GM18868 (cell line): ENCODE data around the gene SLC41A1.

Experiments
- ATAC-seq: cut with Tn5 transposase; IDR thresholded peaks from one replicate; pipeline ENCODE4 v1.9.1; 2021; ENCODE audit warnings: mild to moderate bottlenecking, moderate library complexity; ENCODE audit not compliant: unreplicated experiment

SLC41A1 gene

DNA sequence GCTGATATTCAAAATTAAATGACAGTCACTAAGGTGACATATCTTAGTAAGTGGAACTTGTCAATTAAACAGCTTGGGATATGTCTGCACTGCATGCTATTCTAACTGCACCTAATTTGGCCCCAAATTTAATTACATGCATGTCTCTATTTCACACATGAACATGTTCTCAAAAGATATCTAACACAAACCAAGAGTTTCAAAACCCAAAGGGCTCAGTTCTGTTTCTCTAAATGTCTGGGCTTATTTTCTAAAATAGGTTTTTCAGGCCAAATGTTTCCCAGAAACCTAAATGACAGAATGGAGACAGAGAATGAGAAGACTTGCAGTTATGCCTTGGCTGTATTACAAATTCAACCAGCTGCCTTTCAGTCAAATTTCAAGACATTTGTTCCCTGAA lies 49.0 kb downstream of the SLC41A1 start:
- no peak for ATAC-seq

DNA sequence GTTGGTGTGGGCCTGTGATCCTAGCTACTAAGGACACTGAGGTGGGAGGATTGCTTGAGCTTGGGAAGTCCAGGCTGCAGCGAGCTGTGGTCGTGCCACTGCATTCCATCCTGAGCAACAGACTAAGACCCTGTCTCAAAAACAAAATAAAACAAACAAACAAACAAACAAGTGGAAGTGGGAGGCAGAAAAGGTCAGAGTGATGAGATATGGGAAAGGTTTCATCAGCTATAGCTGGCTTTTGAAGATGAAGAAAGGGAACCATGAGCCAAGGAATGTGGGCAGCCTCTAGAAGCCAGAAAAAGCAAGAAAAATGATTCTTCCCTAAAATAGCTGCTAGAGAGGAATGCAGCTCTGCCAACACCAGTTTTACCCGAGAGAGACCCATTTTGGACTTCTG lies 52.4 kb downstream of the SLC41A1 start:
- no peak for ATAC-seq

DNA sequence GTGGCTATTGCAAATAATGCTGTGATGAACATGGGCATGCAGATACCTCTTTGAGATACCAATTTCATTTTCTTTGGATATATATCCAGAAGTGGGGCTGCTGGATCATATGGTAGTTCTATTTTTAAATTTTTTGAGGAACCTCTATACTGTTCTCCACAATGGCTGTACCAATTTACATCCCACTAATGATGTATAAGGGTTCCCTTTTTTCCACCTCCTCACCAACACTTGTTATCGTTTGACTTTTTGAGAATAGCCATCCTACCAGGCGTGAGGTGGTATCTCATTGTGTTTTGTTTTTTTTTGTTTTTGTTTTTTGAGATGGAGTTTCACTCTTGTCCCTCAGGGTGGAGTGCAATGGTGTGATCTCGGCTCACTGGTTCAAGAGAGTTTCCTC lies 56.4 kb downstream of the SLC41A1 start:
- no peak for ATAC-seq

DNA sequence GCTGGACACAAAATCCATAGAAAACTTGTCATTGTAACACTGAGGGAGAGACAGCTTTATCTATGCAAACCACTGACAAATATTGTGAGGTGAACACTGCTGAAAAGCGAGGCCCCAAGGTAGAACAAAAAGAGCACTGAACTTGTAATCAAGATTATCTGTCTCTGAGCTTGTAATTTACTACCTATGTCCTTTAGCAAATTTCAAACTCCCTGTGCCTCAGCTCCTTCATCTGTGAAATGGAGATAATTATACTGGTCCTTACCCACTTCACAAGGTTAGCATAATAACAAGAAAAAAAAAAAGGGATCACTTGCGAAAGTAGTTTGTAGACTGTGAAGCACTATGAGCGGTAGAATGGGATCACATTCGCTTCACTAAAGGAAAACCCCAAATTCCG lies 58.1 kb downstream of the SLC41A1 start:
- ATAC-seq: no peak

DNA sequence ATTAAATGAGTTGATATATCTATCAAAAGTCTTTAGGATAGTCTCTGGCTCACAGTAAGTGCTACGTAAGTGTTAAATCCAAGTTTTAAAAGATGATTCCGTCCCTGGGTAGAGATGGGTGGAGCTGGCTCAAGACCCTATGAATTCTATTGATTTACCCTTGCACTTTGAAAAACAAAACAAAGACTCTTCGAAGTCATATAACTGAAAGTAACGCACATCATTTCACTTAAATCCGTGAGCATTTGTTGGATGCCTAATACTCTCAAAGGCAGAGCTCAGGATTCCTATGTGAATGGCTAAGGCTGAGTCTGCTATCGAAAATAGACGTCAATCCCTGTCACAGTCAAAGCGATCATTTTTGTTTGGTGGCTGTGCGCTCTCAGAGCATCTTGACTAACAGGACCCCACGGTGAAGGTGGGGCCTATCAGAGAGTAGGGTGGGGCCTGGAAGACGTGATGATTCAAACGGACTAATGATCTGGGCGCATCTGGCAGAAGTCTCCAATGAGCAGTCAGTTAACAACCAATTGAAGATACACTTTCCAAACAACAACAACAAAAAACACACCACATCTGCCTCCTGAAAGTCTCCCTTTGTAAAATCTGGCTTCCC lies 61.9 kb downstream of the SLC41A1 start:
- ATAC-seq: no peak

DNA sequence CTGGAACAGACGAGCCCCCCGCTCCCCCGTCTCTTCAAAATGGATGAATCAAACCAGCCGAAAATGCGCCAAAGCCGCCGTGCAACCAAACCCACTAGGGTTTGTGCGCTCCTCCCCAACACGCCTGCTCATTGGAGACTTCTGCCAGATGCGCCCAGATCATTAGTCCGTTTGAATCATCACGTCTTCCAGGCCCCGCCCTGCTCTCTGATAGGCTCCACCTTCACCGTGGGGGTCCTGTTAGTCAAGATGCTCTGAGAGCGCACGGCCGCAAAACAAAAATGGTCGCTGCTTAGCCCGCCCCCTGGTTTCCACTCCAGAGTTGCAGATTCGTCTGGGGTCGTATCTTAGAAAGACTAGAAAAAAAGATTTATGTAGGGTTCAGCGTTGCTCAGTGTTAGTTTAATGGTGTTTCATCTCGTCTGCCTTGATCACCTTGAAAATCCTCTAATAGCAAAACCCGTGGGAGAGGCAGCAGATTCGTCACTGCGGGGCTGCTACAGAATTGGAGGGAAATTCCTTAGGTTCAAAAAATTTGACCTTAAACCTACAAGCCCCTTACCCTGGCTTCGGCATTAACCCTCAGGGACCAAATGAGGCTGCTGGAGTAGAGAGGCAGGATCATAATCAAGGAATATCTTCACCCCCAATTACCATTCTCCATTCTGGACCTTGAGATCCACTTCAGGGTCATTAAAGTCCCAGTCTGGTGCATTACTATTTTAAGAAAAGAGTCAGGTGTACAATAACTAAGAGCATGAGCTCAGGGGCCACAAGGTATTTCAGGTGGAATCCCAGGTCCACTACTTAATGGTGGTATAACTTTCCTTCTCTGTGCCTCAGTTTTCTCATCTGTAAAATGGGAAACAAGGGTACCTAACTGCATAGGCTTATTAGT lies 62.6 kb downstream of the SLC41A1 start, which contains the start of gene NUCKS1:
TSS of gene NUCKS1 (minus strand) at position 45 of the 898 bp plus-strand sequence. CDS start 209 bp downstream, outside the sequence.
- peak; percentile 82 for ATAC-seq

DNA sequence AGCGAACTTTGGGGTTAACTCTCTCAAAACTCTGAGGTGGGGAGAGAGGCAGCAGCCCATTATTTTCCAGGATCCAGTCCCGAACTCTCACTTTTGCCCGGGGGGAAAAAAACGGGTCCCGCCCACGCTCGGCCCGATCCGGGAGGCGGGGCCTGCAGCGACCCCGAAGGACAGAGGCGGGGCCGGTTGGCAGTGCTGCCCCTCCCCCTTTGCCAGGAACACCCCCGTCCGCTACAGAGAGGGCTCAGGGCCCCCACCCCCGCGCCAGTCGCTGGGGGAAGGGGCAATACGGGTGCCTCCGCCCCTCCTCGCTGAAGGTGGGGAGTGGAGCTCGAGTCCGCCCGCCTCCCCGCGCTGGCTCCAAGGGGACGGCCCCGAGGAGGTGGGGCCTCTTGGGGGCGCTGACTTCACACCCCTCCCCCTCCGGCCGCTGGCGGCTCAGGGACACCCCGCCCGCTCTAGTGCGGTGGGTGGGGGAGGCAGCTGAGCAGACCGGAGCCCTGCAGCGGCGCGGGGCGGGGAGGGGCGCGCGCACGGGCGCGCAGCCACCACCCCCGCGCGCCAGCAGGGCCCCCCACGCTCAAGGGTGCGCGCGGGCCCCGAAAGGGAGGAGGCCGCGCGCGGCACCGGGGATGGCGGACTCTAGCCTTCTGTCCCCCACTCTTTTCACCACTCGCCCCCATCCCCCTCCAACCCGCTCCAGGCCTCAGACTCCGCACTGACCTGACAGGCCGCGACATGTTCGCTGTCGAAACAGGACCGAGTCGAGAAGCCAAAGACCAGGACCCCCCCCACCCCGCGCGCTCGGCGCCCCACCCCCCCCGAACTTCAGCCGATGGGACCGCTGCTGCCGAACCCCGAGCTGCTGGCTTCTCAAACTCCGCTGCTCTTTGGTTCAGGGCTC lies 63.5 kb downstream of the SLC41A1 start:
- ATAC-seq: peak; percentile 72

DNA sequence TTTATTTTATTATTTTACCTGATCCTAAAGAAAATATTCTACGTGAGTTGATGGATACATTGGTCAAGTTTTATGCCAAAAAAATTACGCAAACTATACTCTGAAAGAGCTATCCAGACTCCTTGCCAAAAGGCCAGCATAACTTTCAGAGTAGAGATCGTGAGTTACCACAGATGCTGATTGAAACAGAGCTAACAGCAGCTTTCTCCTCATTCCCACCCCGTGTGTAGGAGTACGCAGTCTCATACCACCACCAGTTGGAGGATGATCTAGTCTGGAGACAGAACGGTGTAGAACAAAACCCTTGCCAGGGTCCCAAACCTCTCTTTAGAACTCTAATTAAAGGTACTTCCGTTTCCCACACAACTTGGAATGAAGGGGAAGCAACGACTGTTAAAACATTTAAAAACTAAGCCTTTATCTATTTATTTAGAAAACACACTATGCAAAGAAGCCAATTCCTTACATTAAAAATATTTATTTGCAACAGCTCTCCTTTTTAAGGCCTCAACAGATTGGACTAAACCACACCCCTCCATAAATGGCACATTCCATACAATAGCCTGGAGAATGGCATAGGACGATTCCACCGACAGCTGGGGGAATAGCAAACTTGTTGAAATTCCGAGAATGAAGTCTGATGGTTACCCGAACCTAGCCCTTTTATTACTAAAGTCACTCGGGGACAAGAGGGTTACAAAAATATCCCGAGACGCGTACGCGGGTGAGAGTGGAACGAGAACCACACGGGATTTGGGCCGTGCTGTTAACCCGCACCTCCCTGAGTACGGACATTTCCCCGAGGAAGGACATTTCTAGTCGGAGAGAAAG lies 64.4 kb downstream of the SLC41A1 start:
- ATAC-seq: peak; percentile 13

DNA sequence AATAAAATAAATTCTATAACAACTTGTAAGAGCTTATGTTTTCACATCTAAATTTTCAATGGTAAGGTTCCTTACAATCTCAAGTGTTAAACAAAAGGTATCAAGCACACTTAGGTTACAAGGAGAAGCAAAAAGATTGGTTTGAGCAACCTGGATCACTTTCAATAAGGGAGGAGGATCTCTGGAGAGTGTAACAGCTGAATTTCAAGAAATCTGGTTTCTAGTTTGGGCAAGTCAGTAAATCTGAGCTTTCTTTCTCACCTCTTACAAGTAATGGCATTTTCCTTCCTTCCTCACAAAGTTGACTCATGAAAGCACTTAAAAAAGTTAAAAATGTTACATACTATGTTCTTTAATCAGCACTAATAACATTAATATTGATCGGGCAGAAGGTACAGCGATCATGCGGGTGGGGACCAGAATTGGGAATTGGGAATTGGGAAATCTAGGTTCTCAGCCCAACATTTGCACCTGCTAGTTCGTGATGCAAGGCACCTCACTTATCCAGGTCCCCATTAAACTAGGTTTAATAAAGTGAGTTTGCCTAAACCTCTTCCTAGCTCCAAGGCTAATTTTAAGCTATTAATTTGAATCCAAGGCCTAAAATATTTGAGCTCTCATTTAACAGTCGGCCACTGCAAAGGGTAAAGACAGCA lies 66.1 kb downstream of the SLC41A1 start:
- ATAC-seq: no peak

DNA sequence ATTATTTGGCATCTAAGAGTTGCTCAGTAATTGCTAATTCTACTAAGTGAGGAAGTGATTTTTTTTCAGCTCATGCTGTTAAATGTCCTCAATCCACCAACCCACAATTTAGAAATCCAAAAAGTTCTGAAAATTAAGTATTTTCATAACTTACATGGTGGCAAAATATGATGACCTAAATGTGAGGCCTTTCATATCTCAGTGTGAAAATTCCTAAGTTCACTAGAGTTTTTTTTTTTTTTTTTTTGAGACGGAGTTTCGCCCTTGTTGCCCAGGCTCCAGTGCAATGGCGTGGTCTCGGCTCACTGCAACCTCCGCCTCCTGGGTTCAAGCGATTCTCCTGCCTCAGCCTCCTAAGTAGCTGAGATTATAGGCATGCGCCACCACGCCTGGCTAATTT lies 68.6 kb downstream of the SLC41A1 start:
- no peak for ATAC-seq

DNA sequence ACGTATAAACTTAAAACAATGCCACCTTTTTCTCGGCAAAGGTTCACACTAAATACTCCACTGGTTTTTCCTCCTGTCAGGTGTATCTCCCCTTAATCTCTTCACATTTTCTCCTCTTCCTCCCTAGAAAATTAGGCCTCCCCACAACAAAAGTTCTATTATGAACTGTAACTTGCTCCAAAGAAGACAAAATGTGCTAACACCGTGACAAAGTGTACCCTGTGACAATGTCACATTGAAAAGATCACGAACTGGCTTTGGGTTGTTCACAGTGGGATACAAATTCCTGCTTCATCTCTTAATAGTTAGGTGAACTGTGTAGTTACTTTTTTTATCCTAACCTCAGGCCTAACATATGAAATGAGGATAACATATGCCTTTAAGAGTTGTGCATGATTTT lies 69.0 kb downstream of the SLC41A1 start:
- ATAC-seq: no peak

DNA sequence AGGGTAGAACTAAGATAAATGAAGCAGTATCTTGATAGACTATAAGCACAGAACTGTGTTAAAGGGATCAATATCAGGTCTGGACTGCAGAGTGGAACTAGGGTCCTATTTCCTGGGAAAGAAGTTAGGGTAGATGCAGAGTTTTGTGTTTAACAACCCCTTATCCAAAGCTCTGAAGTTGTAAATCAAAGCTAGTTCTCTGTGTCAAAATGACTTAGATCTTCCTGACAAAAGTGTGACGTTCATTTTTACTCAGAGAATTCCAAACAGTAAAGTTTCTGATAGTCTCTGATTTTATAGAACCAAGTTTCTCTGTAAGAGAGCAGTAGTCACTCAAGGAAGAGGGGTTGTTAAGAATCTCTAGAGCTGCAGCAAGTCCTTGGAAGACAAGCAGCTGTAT lies 71.3 kb downstream of the SLC41A1 start:
- no peak for ATAC-seq

DNA sequence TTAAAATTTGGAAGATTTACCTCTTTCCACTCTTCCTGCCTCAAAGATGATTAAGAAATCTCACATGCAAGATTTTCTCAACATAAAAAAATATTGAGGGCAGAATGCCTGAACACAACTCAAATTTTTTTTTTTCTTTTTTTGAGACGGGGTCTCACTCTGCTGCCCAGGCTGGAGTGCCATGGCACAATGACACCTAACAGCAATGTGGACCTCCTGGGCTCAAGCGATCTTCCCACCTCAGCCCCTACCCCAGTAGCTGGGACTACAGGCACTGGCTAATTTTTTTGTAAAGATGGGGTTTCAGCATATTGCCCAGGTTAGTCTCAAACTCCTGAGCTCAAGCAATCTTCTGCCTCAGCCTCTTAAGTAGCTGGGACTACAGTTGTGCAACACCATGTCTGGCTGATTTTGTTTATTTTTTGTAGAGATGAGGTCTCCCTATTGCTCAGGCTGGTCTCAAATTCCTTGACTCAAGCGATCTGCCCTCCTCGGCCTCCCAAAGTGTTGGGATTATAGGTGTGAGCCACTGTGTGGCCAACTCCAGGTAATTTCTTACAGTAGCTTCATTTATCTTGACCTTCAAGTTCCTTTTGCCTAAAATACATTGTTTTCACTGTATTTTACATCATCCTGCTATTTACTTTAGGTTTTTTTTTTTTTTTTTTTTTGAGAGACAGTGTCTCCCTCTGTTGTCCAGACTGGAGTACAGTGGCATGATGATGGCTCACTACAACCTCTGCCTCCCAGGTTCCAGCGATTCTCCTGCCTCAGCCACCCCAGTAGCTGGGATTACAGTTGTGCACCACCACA lies 73.4 kb downstream of the SLC41A1 start:
- ATAC-seq: no peak
